Measurements from ENCODE around the gene KRTAP9-2.

- TF ChIP-seq CTCF (IDR thresholded peaks at IDR 0.05) (no peak), POLR2A (IDR thresholded peaks at IDR 0.05) (no peak)
Measured at GRCh38 chr17:41178341-41178740, 48.1 kb upstream of the KRTAP9-2 start.

Data from body of pancreas (tissue), 4 donors.